Stimulated activated naive CD8-positive, alpha-beta T cell treated with anti-CD3 and anti-CD28 coated beads, Interleukin-15, amount 100 ng/mL, for 72 hours (primary cell): ENCODE data around the gene RAB5A.
"Not testable (repeated sequence)": the region's sequence is repeated elsewhere in the genome, so short reads cannot be mapped to it uniquely, and the experiment has no call there.

Source experiments
- ATAC-seq: fragments of 150-1000 bp; cut with Tn5 transposase; 2 replicates; pipeline ENCODE4 v1.10.0; 2021; ENCODE audit warnings: mild to moderate bottlenecking, moderate library complexity
- DNase-seq, 2 donors: peaks; one replicate each; pipeline ENCODE4 v3.0.0; 2021 to 2022
- H3K27ac Mint-ChIP-seq, 2 donors: one replicate each; pipeline ENCODE4 v1.8.0; 2022; ENCODE audit warnings: mild to moderate bottlenecking in 2 of 2, mixed read lengths in 2 of 2, moderate library complexity in 2 of 2
- H3K27me3 Mint-ChIP-seq: one replicate; pipeline ENCODE4 v1.8.0; 2022; ENCODE audit warnings: mixed read lengths
- H3K4me1 Mint-ChIP-seq: one replicate; pipeline ENCODE4 v1.8.0; 2022; ENCODE audit warnings: mild to moderate bottlenecking, mixed read lengths
- H3K4me3 Mint-ChIP-seq, 2 donors: one replicate each; pipeline ENCODE4 v1.8.0; 2022; ENCODE audit warnings: mild to moderate bottlenecking in 2 of 2, mixed read lengths in 2 of 2, moderate library complexity in 1 of 2
- H3K9me3 Mint-ChIP-seq, 2 donors: one replicate each; pipeline ENCODE4 v1.8.0; 2022; ENCODE audit warnings: mixed read lengths in 2 of 2

RAB5A gene

GRCh38 chr3:20031939-20032338, 85.0 kb downstream of the RAB5A start:
- H3K9me3 Mint-ChIP-seq, DNase-seq, H3K4me3 Mint-ChIP-seq, H3K27me3 Mint-ChIP-seq, H3K27ac Mint-ChIP-seq: not testable (repeated sequence)
- peaks cover 10% of the 10 kb centered on the region for H3K4me1 Mint-ChIP-seq
- ATAC-seq, result peak; percentile 42
